Neural progenitor cell (in vitro differentiated cells): ENCODE measurements around the gene PDZRN4. TPM values are rescaled to one million over a fixed set of nuclear protein-coding genes. Genes with fewer than 3 reads are reported as not detected.
A peak's percentile ranks its signal among the peaks of the same experiment; 100 is the strongest.

Experiments used
- DNase-seq: peaks from one replicate; pipeline ENCODE4 v3.0.0-alpha.2; 2016; ENCODE audit warnings: low spot score
- H2AFZ ChIP-seq: fragments of 200-600 bp; sonication (generic); replicated peaks from 2 replicates; pipeline ENCODE4 v1.6.1; 2016; ENCODE audit warnings: antibody characterized with exemption
- H3F3A ChIP-seq: fragments of 200-600 bp; sonication (generic); 2 replicates; pipeline ENCODE4 v1.6.1; 2016; ENCODE audit warnings: antibody characterized with exemption, low read depth
- H3K27ac ChIP-seq: fragments of 200-600 bp; sonication (generic); 2 replicates; pipeline ENCODE4 v1.5.1; 2016; ENCODE audit warnings: mild to moderate bottlenecking
- H3K27me3 ChIP-seq: fragments of 200-600 bp; sonication (generic); 2 replicates; pipeline ENCODE4 v1.6.1; 2016; ENCODE audit warnings: mild to moderate bottlenecking, moderate library complexity
- H3K36me3 ChIP-seq: fragments of 200-600 bp; sonication (generic); 2 replicates; pipeline ENCODE4 v1.5.1; 2016
- H3K4me1 ChIP-seq: fragments of 200-600 bp; sonication (generic); 2 replicates; pipeline ENCODE4 v1.6.1; 2016; ENCODE audit warnings: mixed run types
- H3K4me2 ChIP-seq: fragments of 200-600 bp; sonication (generic); 2 replicates; pipeline ENCODE4 v1.6.1; 2016
- H3K4me3 ChIP-seq: fragments of 200-600 bp; sonication (generic); 2 replicates; pipeline ENCODE4 v1.5.1; 2016
- H3K79me2 ChIP-seq: fragments of 200-600 bp; sonication (generic); 2 replicates; pipeline ENCODE4 v1.6.1; 2016; ENCODE audit warnings: low read depth
- H3K9ac ChIP-seq: fragments of 200-600 bp; sonication (generic); 2 replicates; pipeline ENCODE4 v1.6.1; 2016
- H3K9me3 ChIP-seq: fragments of 200-600 bp; sonication (generic); 2 replicates; pipeline ENCODE4 v1.5.1; 2016; ENCODE audit warnings: low read depth
- H4K20me1 ChIP-seq: fragments of 200-600 bp; sonication (generic); 2 replicates; pipeline ENCODE4 v1.6.1; 2016; ENCODE audit warnings: low read depth
- H3K27ac Mint-ChIP-seq: 3 replicates; pipeline ENCODE4 v1.8.0; 2021; ENCODE audit warnings: mixed read lengths
- H3K27me3 Mint-ChIP-seq: 2 replicates; pipeline ENCODE4 v1.8.0; 2022; ENCODE audit warnings: low read depth, mild to moderate bottlenecking, inconsistent platforms, moderate library complexity, mixed read lengths; ENCODE audit not compliant: insufficient read depth
- H3K36me3 Mint-ChIP-seq: 3 replicates; pipeline ENCODE4 v1.8.0; 2021; ENCODE audit warnings: mixed read lengths
- H3K4me1 Mint-ChIP-seq: 3 replicates; pipeline ENCODE4 v1.8.0; 2021; ENCODE audit warnings: mixed read lengths
- H3K4me3 Mint-ChIP-seq: 3 replicates; pipeline ENCODE4 v1.8.0; 2021; ENCODE audit warnings: mild to moderate bottlenecking, moderate library complexity, mixed read lengths
- H3K9me3 Mint-ChIP-seq: 3 replicates; pipeline ENCODE4 v1.8.0; 2020; ENCODE audit warnings: mixed read lengths
- CTCF ChIP-seq: fragments of 200-600 bp; sonication (generic); IDR thresholded peaks from 2 replicates; pipeline ENCODE4 v1.5.1; 2017; ENCODE audit warnings: antibody characterized with exemption, mild to moderate bottlenecking
- EZH2 ChIP-seq: fragments of 200-600 bp; sonication (generic); IDR thresholded peaks from 2 replicates; pipeline ENCODE4 v1.6.1; 2017; ENCODE audit warnings: antibody characterized with exemption, mild to moderate bottlenecking, moderate library complexity
- EZH2phosphoT487 ChIP-seq: fragments of 200-600 bp; sonication (generic); IDR thresholded peaks from 2 replicates; pipeline ENCODE4 v1.6.1; 2017; ENCODE audit warnings: antibody characterized with exemption
- total RNA-seq: library from RNA; depleted of rRNA; stranded (reverse); fragments of >200 nt; gene quantifications from 2 replicates; pipeline ENCODE4 v1.2.3, GENCODE V29; 2015; ENCODE audit warnings: low replicate concordance

PDZRN4 gene
- total RNA-seq, 1 donor from 2014 or later = 0.06 TPM

GRCh38 chr12:41460906-41461305, 272.8 kb downstream of the PDZRN4 start:
- H3K36me3 Mint-ChIP-seq = peaks cover 2% of the 10 kb centered on the region
- no peak overlapping the region for H3K27ac ChIP-seq
- H3K9me3 Mint-ChIP-seq = no peaks in the 10 kb centered on the region
- no peaks in the 10 kb centered on the region for H3K36me3 ChIP-seq
- no peak overlapping the region for H3K27ac Mint-ChIP-seq
- H4K20me1 ChIP-seq = no peaks in the 10 kb centered on the region
- peaks cover 17% of the 10 kb centered on the region for H3K4me1 Mint-ChIP-seq
- H3K4me3 ChIP-seq = no peak overlapping the region
- peaks cover 7% of the 10 kb centered on the region for H3K4me1 ChIP-seq
- no peaks in the 10 kb centered on the region for H3K27me3 ChIP-seq
- no peak overlapping the region for H2AFZ ChIP-seq
- peaks cover 6% of the 10 kb centered on the region for H3K27me3 Mint-ChIP-seq
- no peak for DNase-seq
- no peaks in the 10 kb centered on the region for H3K9me3 ChIP-seq
- no peak overlapping the region for H3K4me3 Mint-ChIP-seq
- no peak overlapping the region for H3K4me2 ChIP-seq
- no peak overlapping the region for H3K9ac ChIP-seq
- no peaks in the 10 kb centered on the region for H3K79me2 ChIP-seq
- TF ChIP-seq EZH2phosphoT487 (no peak), EZH2 (no peak), CTCF (no peak)
- no peaks in the 10 kb centered on the region for H3F3A ChIP-seq

GRCh38 chr12:41462312-41462711, 274.2 kb downstream of the PDZRN4 start:
- no peak for DNase-seq
- H3K4me1 Mint-ChIP-seq = peaks cover 31% of the 10 kb centered on the region
- no peak overlapping the region for H2AFZ ChIP-seq
- no peaks in the 10 kb centered on the region for H3K27me3 ChIP-seq
- H4K20me1 ChIP-seq = no peaks in the 10 kb centered on the region
- H3K27me3 Mint-ChIP-seq = peaks cover 8% of the 10 kb centered on the region
- no peaks in the 10 kb centered on the region for H3K36me3 ChIP-seq
- no peak overlapping the region for H3K27ac Mint-ChIP-seq
- H3K9me3 ChIP-seq = no peaks in the 10 kb centered on the region
- peaks cover 2% of the 10 kb centered on the region for H3K36me3 Mint-ChIP-seq
- no peak overlapping the region for H3K4me3 ChIP-seq
- H3K27ac ChIP-seq = no peak overlapping the region
- H3K4me3 Mint-ChIP-seq = no peak overlapping the region
- H3K4me2 ChIP-seq = no peak overlapping the region
- no peak overlapping the region for H3K9ac ChIP-seq
- H3K9me3 Mint-ChIP-seq = no peaks in the 10 kb centered on the region
- TF ChIP-seq EZH2phosphoT487 = no peak
- TF ChIP-seq EZH2 = no peak
- TF ChIP-seq CTCF = no peak
- peaks cover 15% of the 10 kb centered on the region for H3K4me1 ChIP-seq
- H3K79me2 ChIP-seq = no peaks in the 10 kb centered on the region
- no peaks in the 10 kb centered on the region for H3F3A ChIP-seq

- no peak overlapping the region for H2AFZ ChIP-seq
- H3K4me1 Mint-ChIP-seq = peaks cover 24% of the 10 kb centered on the region
- DNase-seq = no peak
- no peaks in the 10 kb centered on the region for H3F3A ChIP-seq
- no peaks in the 10 kb centered on the region for H3K9me3 Mint-ChIP-seq
- H3K27me3 ChIP-seq = no peaks in the 10 kb centered on the region
- H3K4me3 Mint-ChIP-seq = no peak overlapping the region
- peaks cover 2% of the 10 kb centered on the region for H3K36me3 Mint-ChIP-seq
- no peak overlapping the region for H3K4me3 ChIP-seq
- TF ChIP-seq EZH2 (no peak), EZH2phosphoT487 (no peak), CTCF (no peak)
- no peaks in the 10 kb centered on the region for H3K79me2 ChIP-seq
- no peaks in the 10 kb centered on the region for H3K9me3 ChIP-seq
- no peaks in the 10 kb centered on the region for H3K36me3 ChIP-seq
- peaks cover 15% of the 10 kb centered on the region for H3K4me1 ChIP-seq
- H3K4me2 ChIP-seq = no peak overlapping the region
- H3K9ac ChIP-seq = no peak overlapping the region
- no peak overlapping the region for H3K27ac ChIP-seq
- peaks cover 5% of the 10 kb centered on the region for H3K27me3 Mint-ChIP-seq
- no peak overlapping the region for H3K27ac Mint-ChIP-seq
- H4K20me1 ChIP-seq = no peaks in the 10 kb centered on the region
These were observed 277.4 kb downstream of the PDZRN4 start for GRCh38 chr12:41465526-41465925.

- Histone ChIP-seq H3F3A (no peaks in the 10 kb centered on the region), H3K4me1 (peaks cover 15% of the 10 kb centered on the region), H3K9ac (no peak overlapping the region), H3K4me3 (no peak overlapping the region), H3K4me2 (peak overlapping the region; percentile 42), H3K9me3 (no peaks in the 10 kb centered on the region), H3K79me2 (no peaks in the 10 kb centered on the region), H4K20me1 (no peaks in the 10 kb centered on the region), H2AFZ (no peak overlapping the region), H3K36me3 (no peaks in the 10 kb centered on the region), H3K27me3 (no peaks in the 10 kb centered on the region), H3K27ac (no peak overlapping the region)
- Mint-ChIP-seq H3K27ac (no peak overlapping the region), H3K9me3 (no peaks in the 10 kb centered on the region), H3K4me3 (no peak overlapping the region), H3K4me1 (peaks cover 24% of the 10 kb centered on the region), H3K27me3 (peaks cover 5% of the 10 kb centered on the region), H3K36me3 (peaks cover 2% of the 10 kb centered on the region)
- no peak for DNase-seq
- TF ChIP-seq EZH2phosphoT487 (no peak), CTCF (no peak), EZH2 (no peak)
These were observed 278.2 kb downstream of the PDZRN4 start for GRCh38 chr12:41466300-41466699.
